Measurements from ENCODE around the gene POC1B.

- no peak for TF ChIP-seq RAD21 (IDR thresholded peaks at IDR 0.05)
- TF ChIP-seq JUND (IDR thresholded peaks at IDR 0.05) = no peak
- no peak for TF ChIP-seq CTCF (IDR thresholded peaks at IDR 0.05; ENCODE audit: low read depth, low read length, missing input control)
- TF ChIP-seq MAX (IDR thresholded peaks at IDR 0.05) = no peak
- no peak for TF ChIP-seq HNF4G (IDR thresholded peaks at IDR 0.05)
- TF ChIP-seq ZBTB33 (IDR thresholded peaks at IDR 0.05) = no peak
- TF ChIP-seq YY1 (IDR thresholded peaks at IDR 0.05) = no peak
- no peak for TF ChIP-seq REST (IDR thresholded peaks at IDR 0.05)
- no peak for TF ChIP-seq SP1 (IDR thresholded peaks at IDR 0.05)
- no peak for TF ChIP-seq ATF3 (IDR thresholded peaks at IDR 0.05)
- no peak for TF ChIP-seq FOXA1 (IDR thresholded peaks at IDR 0.05)
- no peak for TF ChIP-seq GABPA (IDR thresholded peaks at IDR 0.05 in 1 of 2, conservative IDR thresholded peaks at IDR 0.05 in 1 of 2)
Measured at GRCh38 chr12:89556976-89557375, 31.1 kb upstream of the POC1B start.
